HEK293 (cell line): ENCODE measurements around the gene ANP32A.

Experiments
- CTCF ChIA-PET: fragments of 350-600 bp; formaldehyde crosslinking; extraction: SDS; loops from one replicate; lab custom pipeline; 2021; ENCODE audit warnings: antibody characterized with exemption; lab: Yijun Ruan, JAX
- POLR2A ChIA-PET: fragments of 300-600 bp; formaldehyde crosslinking; extraction: SDS; loops from one replicate; lab custom pipeline; 2020; ENCODE audit warnings: antibody characterized with exemption, inconsistent platforms; lab: Yijun Ruan, JAX
- H3K27ac ChIP-seq: fragments of 200-500 bp; sonication (Bioruptor generic); 2 replicates; pipeline ENCODE4 v1.5.1; 2014; ENCODE audit warnings: low read depth, low read length, control low read depth, inconsistent platforms; ENCODE audit errors: extremely low read depth
- H3K36me3 ChIP-seq, 2 experiments: fragments of 200-500 bp in 1 of 2; sonication (Bioruptor generic) in 1 of 2; 1 replicate in 1 of 2; 2 replicates in 1 of 2; pipeline ENCODE4 v1.5.1; 2014 to 2017; ENCODE audit warnings: inconsistent platforms in 2 of 2, low read length in 2 of 2; ENCODE audit not compliant: control insufficient read depth in 2 of 2, insufficient read depth in 1 of 2
- H3K4me1 ChIP-seq: fragments of 200-500 bp; sonication (Bioruptor generic); 2 replicates; pipeline ENCODE4 v1.5.1; 2014; ENCODE audit warnings: mild to moderate bottlenecking, low read length, inconsistent platforms; ENCODE audit not compliant: control insufficient read depth, insufficient read depth
- H3K4me3 ChIP-seq: 2 replicates; pipeline ENCODE4 v1.5.1; 2011; ENCODE audit warnings: low read depth, mild to moderate bottlenecking, control low read depth, low read length, moderate library complexity
- H3K9me3 ChIP-seq: fragments of 200-500 bp; sonication (Bioruptor generic); 2 replicates; pipeline ENCODE4 v1.5.1; 2014; ENCODE audit warnings: low read depth, low read length, inconsistent platforms; ENCODE audit not compliant: control insufficient read depth, insufficient read depth
- BCL11A ChIP-seq: fragments of 450-650 bp; formaldehyde crosslinking; IDR thresholded peaks from 2 replicates; pipeline ENCODE4 v1.5.1; 2016; ENCODE audit warnings: low read depth, missing biosample characterization, missing genetic modification characterization
- HOXC10 ChIP-seq: sonication (generic); formaldehyde crosslinking; IDR thresholded peaks from 2 replicates; pipeline ENCODE4 v1.8.1; 2023; ENCODE audit warnings: mild to moderate bottlenecking, missing genetic modification reagents
- KLF9 ChIP-seq: fragments of 450-650 bp; formaldehyde crosslinking; IDR thresholded peaks from 2 replicates; pipeline ENCODE4 v1.5.1; 2016; ENCODE audit warnings: missing biosample characterization, missing genetic modification characterization, low read depth
- OVOL3 ChIP-seq: fragments of 450-650 bp; formaldehyde crosslinking; IDR thresholded peaks from 2 replicates; pipeline ENCODE4 v1.5.1; 2016; ENCODE audit warnings: missing biosample characterization, missing genetic modification characterization
- PRDM10 ChIP-seq: fragments of 450-650 bp; formaldehyde crosslinking; IDR thresholded peaks from 2 replicates; pipeline ENCODE4 v1.5.1; 2016; ENCODE audit warnings: missing biosample characterization, missing genetic modification characterization
- ZBTB49 ChIP-seq: fragments of 450-650 bp; formaldehyde crosslinking; IDR thresholded peaks from 2 replicates; pipeline ENCODE4 v1.5.1; 2016; ENCODE audit warnings: missing biosample characterization, missing genetic modification characterization, low read depth
- ZBTB7A ChIP-seq: fragments of 450-650 bp; formaldehyde crosslinking; IDR thresholded peaks from 2 replicates; pipeline ENCODE4 v1.5.1; 2016; ENCODE audit warnings: low read depth, missing biosample characterization, missing genetic modification characterization
- ZFP41 ChIP-seq: fragments of 450-650 bp; formaldehyde crosslinking; IDR thresholded peaks from 2 replicates; pipeline ENCODE4 v1.5.1; 2016; ENCODE audit warnings: missing biosample characterization, missing genetic modification characterization, borderline replicate concordance
- ZIC2 ChIP-seq: fragments of 450-650 bp; formaldehyde crosslinking; IDR thresholded peaks from 2 replicates; pipeline ENCODE4 v1.5.1; 2016; ENCODE audit warnings: missing biosample characterization, missing genetic modification characterization
- ZNF132 ChIP-seq: fragments of 450-650 bp; formaldehyde crosslinking; IDR thresholded peaks from 2 replicates; pipeline ENCODE4 v1.5.1; 2017; ENCODE audit warnings: missing biosample characterization, missing genetic modification characterization, borderline replicate concordance
- ZNF16 ChIP-seq: fragments of 450-650 bp; formaldehyde crosslinking; IDR thresholded peaks from 2 replicates; pipeline ENCODE4 v1.5.1; 2016; ENCODE audit warnings: low read depth, missing biosample characterization, missing genetic modification characterization
- ZNF214 ChIP-seq: fragments of 450-650 bp; formaldehyde crosslinking; IDR thresholded peaks from 2 replicates; pipeline ENCODE4 v1.5.1; 2017; ENCODE audit warnings: missing biosample characterization, mild to moderate bottlenecking, missing genetic modification characterization, borderline replicate concordance
- ZNF26 ChIP-seq: fragments of 450-650 bp; formaldehyde crosslinking; IDR thresholded peaks from 2 replicates; pipeline ENCODE4 v1.5.1; 2016; ENCODE audit warnings: missing biosample characterization, missing genetic modification characterization
- ZNF311 ChIP-seq: fragments of 450-650 bp; formaldehyde crosslinking; IDR thresholded peaks from 2 replicates; pipeline ENCODE4 v1.5.1; 2017; ENCODE audit warnings: missing biosample characterization, missing genetic modification characterization, borderline replicate concordance
- ZNF324 ChIP-seq: fragments of 450-650 bp; formaldehyde crosslinking; IDR thresholded peaks from 2 replicates; pipeline ENCODE4 v1.5.1; 2016; ENCODE audit warnings: missing biosample characterization, missing genetic modification characterization
- ZNF335 ChIP-seq: fragments of 450-650 bp; formaldehyde crosslinking; conservative IDR thresholded peaks from 2 replicates; pipeline ENCODE4 v1.5.1; 2016; ENCODE audit warnings: missing biosample characterization, missing genetic modification characterization
- ZNF354C ChIP-seq: fragments of 450-650 bp; formaldehyde crosslinking; IDR thresholded peaks from 2 replicates; pipeline ENCODE4 v1.5.1; 2016; ENCODE audit warnings: missing biosample characterization, missing genetic modification characterization, low read depth, borderline replicate concordance
- ZNF510 ChIP-seq: fragments of 450-650 bp; formaldehyde crosslinking; IDR thresholded peaks from 2 replicates; pipeline ENCODE4 v1.5.1; 2018; ENCODE audit warnings: mild to moderate bottlenecking, missing genetic modification characterization, missing biosample characterization; ENCODE audit not compliant: insufficient replicate concordance
- ZNF585B ChIP-seq: fragments of 450-650 bp; formaldehyde crosslinking; IDR thresholded peaks from 2 replicates; pipeline ENCODE4 v1.5.1; 2016; ENCODE audit warnings: missing biosample characterization, missing genetic modification characterization
- ZNF621 ChIP-seq: fragments of 450-650 bp; formaldehyde crosslinking; IDR thresholded peaks from 2 replicates; pipeline ENCODE4 v1.5.1; 2017; ENCODE audit warnings: missing biosample characterization, missing genetic modification characterization
- ZNF776 ChIP-seq: fragments of 450-650 bp; formaldehyde crosslinking; IDR thresholded peaks from 2 replicates; pipeline ENCODE4 v1.5.0; 2017; ENCODE audit warnings: missing biosample characterization, missing genetic modification characterization, borderline replicate concordance
- ZNF785 ChIP-seq: fragments of 450-650 bp; formaldehyde crosslinking; IDR thresholded peaks from 2 replicates; pipeline ENCODE4 v1.5.1; 2016; ENCODE audit warnings: missing biosample characterization, missing genetic modification characterization
- ZXDB ChIP-seq: fragments of 450-650 bp; formaldehyde crosslinking; IDR thresholded peaks from 2 replicates; pipeline ENCODE4 v1.5.1; 2016; ENCODE audit warnings: missing biosample characterization, missing genetic modification characterization

ANP32A gene

GRCh38 chr15:68818769-68819494, 1.8 kb downstream of the ANP32A start (continued):
- TF ChIP-seq PRDM10 = peak; percentile 7; the same call in 1 of the 2 replicates
- no peak for TF ChIP-seq ZNF311 (tag by site-specific recombination)
- no peak for TF ChIP-seq ZNF785 (tag by site-specific recombination)
- TF ChIP-seq ZNF16 = 0 out of 2 replicates have a peak, but pooled peaks have one; percentile 32
- no peak for TF ChIP-seq ZNF510 (tag by site-specific recombination)
- TF ChIP-seq OVOL3 (tag by site-specific recombination) = no peak
- TF ChIP-seq ZNF776 (tag by site-specific recombination) = no peak
- no peak for TF ChIP-seq ZNF354C (tag by site-specific recombination)
- no peak; the same call in 1 of the 2 replicates for TF ChIP-seq KLF9 (tag by site-specific recombination)
- TF ChIP-seq ZBTB7A (tag by site-specific recombination) = 0 out of 2 replicates have a peak, but pooled peaks have one; percentile 15
- no peak for TF ChIP-seq ZNF214 (tag by site-specific recombination)
- TF ChIP-seq ZNF621 (tag by site-specific recombination) = no peak
- no peak for TF ChIP-seq BCL11A
- no peak for TF ChIP-seq ZNF585B (tag by site-specific recombination)
- TF ChIP-seq HOXC10 (CRISPR knock-in tag) = no peak

GRCh38 chr15:68818066-68818768, 2.5 kb downstream of the ANP32A start:
- no peaks in the 10 kb centered on the region for H3K9me3 ChIP-seq
- H3K4me1 ChIP-seq = peaks cover 29% of the 10 kb centered on the region
- CTCF ChIA-PET = interaction anchor here (0.7 to 0.8 kb wide), 2 partner anchors 11 to 238 kb away, joined by 3 to 4 read pairs; no protein-coding TSS in a partner anchor
- peak overlapping the region; percentile 94 for H3K4me3 ChIP-seq
- H3K27ac ChIP-seq = peak overlapping the region; percentile 99
- peaks cover 0 to 5% of the 10 kb centered on the region in 2 experiments; a peak in 1 of 3 replicates for H3K36me3 ChIP-seq
- POLR2A ChIA-PET = interaction anchor here (0.6 to 1.6 kb wide), 4 partner anchors 26 to 541 kb away, joined by 3 to 5 read pairs (median 3); partner anchors contain the start of gene FEM1B
- TF ChIP-seq PRDM10 (peak; percentile 44; the same call in 1 of the 2 replicates), ZBTB49 (tag by site-specific recombination) (no peak), ZNF585B (tag by site-specific recombination) (no peak), ZNF26 (no peak), ZFP41 (no peak), ZXDB (tag by site-specific recombination) (peak; percentile 54; the same call in 1 of the 2 replicates), ZBTB7A (tag by site-specific recombination) (peak; percentile 44; the same call in 1 of the 2 replicates), ZNF132 (tag by site-specific recombination) (no peak), ZNF324 (peak; percentile 21; the same call in 1 of the 2 replicates), ZNF335 (tag by site-specific recombination) (peak; percentile 8; the same call in 1 of the 2 replicates), ZIC2 (tag by site-specific recombination) (peak; percentile 83)
